ENCODE results near the gene KCNK17. TPM values are rescaled to one million over a fixed set of nuclear protein-coding genes. Genes with fewer than 3 reads are reported as not detected.

The KCNK17 gene
- total and polyA plus RNA-seq, 7 donors: 0.17 to 1.4 (median 1.1) TPM; not detected in 4

DNA sequence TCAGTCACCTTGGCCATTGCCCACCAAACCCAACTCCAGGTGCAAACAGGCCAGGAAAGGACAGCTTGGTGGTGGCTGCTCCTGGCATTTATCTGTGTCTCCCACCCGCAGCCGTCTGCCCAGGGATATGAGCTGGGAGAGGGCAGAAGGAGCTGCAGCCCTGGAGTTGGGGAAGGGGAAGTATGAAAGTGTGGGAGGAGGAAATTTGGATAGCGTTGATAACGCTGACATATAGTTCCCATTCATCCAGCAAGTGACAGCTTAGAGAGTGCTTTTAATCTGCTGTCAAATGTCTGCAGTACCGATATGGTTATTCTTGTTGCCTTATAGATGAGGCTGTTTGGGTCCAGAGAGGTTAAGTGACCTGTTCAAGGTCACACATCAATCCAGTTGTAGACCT lies 7.5 kb upstream of the KCNK17 start:
- Histone ChIP-seq H3K4me1 (no peaks in the 10 kb centered on the region), H3K27ac (no peak overlapping the region), H3K9me3 (no peaks in the 10 kb centered on the region), H3K36me3 (no peaks in the 10 kb centered on the region), H3K27me3 (no peaks in the 10 kb centered on the region), H3K4me3 (no peak overlapping the region)
- intact Hi-C loops (cut with DNase I): no loop called here
- TF ChIP-seq EP300 (IDR thresholded peaks at IDR 0.05): no peak
- TF ChIP-seq, protein P1, sequence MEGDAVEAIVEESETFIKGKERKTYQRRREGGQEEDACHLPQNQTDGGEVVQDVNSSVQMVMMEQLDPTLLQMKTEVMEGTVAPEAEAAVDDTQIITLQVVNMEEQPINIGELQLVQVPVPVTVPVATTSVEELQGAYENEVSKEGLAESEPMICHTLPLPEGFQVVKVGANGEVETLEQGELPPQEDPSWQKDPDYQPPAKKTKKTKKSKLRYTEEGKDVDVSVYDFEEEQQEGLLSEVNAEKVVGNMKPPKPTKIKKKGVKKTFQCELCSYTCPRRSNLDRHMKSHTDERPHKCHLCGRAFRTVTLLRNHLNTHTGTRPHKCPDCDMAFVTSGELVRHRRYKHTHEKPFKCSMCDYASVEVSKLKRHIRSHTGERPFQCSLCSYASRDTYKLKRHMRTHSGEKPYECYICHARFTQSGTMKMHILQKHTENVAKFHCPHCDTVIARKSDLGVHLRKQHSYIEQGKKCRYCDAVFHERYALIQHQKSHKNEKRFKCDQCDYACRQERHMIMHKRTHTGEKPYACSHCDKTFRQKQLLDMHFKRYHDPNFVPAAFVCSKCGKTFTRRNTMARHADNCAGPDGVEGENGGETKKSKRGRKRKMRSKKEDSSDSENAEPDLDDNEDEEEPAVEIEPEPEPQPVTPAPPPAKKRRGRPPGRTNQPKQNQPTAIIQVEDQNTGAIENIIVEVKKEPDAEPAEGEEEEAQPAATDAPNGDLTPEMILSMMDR (IDR thresholded peaks at IDR 0.05): no peak
- no peak for TF ChIP-seq POLR2AphosphoS5 (IDR thresholded peaks at IDR 0.05)
- no peak for TF ChIP-seq POLR2A (IDR thresholded peaks at IDR 0.05)
- WGBS, 2 donors: 67 to 73% methylated on average over 5 of the region's 5 CpGs
- no peak for DNase-seq

DNA sequence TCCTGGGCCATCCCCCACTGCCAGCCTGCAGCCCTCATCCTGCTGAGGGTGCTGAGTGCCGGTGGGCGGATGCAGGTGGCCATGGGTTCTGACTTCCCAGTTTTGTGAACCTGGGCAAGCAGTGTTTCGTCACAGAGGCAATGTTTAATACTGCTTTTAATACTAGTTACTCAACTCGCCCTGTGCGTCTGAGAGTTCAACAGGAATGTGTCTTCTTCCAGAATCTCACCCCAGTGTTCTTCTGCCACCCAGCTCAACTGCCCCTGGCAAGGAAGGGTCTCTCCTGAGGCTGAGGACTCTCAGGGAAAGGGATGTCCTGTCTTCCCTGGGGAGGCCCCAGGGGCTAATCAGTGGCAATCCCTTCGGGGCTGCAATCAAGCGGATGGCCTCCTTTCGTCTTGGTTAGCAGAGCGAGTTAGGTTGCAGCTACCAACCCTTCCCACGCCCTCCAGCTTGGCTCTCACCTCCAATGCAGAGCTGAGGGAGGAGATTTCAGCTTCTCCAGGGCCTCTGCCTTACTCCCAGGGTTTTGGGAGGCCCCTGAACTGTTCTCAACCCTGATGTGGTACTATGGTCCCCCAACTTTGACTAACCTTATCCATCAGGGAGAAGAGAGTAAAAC lies 6.3 kb upstream of the KCNK17 start:
- no peak for DNase-seq
- no peak overlapping the region for H3K4me3 ChIP-seq
- 63 to 75% methylated on average over 10 of the region's 10 CpGs for WGBS, 2 donors
- H3K27ac ChIP-seq: no peak overlapping the region
- TF ChIP-seq, protein P1 (IDR thresholded peaks at IDR 0.05): no peak
- TF ChIP-seq POLR2AphosphoS5 (IDR thresholded peaks at IDR 0.05) (no peak), POLR2A (IDR thresholded peaks at IDR 0.05) (no peak), EP300 (IDR thresholded peaks at IDR 0.05) (no peak)
- intact Hi-C loops (cut with DNase I): no loop called here
- H3K27me3 ChIP-seq: peaks cover 0 to 3% (median 0%) of the 10 kb centered on the region in 3 donors
- no peaks in the 10 kb centered on the region for H3K36me3 ChIP-seq
- H3K4me1 ChIP-seq: no peaks in the 10 kb centered on the region
- no peaks in the 10 kb centered on the region for H3K9me3 ChIP-seq

DNA sequence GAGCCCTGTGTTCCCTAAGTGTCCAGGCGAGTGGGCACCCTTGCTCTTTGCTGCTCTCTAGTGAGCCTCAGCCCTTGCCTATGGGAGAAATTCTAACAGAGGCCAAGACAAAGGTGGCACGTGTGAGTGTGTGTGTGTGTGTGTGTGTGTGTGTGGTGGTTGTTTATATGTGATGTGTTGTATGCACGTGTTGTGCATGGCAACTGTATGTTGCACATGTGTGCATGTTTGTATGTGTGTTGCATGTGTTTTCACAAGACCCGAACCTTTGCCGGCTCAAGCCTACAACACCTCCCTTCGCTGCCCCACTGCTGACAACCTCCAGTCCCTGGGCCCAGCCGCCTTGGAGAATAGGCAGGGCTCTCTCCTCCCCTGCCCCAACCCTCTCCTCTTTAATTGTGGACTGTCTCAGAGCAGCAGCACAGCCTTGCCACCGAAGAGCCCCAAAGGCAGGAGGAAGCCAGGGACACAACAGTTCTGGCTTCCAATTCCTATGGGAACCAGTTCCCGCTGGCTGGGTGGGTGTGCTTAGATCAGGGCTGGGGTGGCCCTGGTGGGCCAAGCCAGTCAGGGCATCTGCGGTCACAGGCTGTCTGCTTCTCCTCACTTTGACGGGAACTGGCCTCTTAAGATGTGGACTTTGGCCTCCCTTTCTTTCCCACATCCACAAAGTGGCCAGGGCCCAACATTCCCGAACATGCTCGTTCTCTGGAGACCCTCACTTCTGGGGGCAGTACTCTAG lies 5.6 kb upstream of the KCNK17 start:
- Histone ChIP-seq H3K4me3 (no peak overlapping the region), H3K27ac (no peak overlapping the region), H3K4me1 (no peaks in the 10 kb centered on the region), H3K9me3 (no peaks in the 10 kb centered on the region), H3K27me3 (peaks cover under 1 to 9% (median 1%) of the 10 kb centered on the region in 3 donors), H3K36me3 (no peaks in the 10 kb centered on the region)
- TF ChIP-seq POLR2AphosphoS5 (IDR thresholded peaks at IDR 0.05) (no peak), EP300 (IDR thresholded peaks at IDR 0.05) (no peak), POLR2A (IDR thresholded peaks at IDR 0.05) (no peak)
- TF ChIP-seq, protein P1 (IDR thresholded peaks at IDR 0.05): no peak
- intact Hi-C loops (cut with DNase I): no loop called here
- no peak for DNase-seq
- 65 to 73% methylated on average over 13 of the region's 13 CpGs for WGBS, 2 donors

DNA sequence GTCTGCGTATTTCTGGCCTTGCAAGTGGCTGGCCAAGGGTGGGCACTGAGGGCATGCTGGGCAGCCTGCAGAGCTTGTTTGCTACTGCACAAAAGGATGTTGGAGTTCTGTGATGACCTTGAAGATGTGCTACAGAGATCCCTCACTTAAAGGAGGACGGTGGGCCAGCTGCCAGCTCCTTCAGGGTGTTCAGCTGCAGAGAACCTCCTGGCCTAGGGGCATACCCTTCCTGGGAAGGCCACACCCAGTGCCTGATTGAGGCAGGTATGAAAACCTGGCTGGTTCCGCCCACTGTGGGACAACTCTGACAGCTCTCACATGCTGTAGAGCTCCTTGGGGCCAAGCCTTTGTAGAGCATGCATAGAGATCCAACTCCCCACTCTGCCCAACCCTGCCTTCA lies 3.0 kb upstream of the KCNK17 start:
- DNase-seq: no peak
- intact Hi-C loops (cut with DNase I): no loop called here
- Histone ChIP-seq H3K4me1 (peaks cover 0 to 19% (median 15%) of the 10 kb centered on the region in 4 donors), H3K9me3 (no peaks in the 10 kb centered on the region), H3K27me3 (peaks cover 21 to 35% (median 26%) of the 10 kb centered on the region in 3 donors), H3K36me3 (no peaks in the 10 kb centered on the region), H3K27ac (no peak overlapping the region), H3K4me3 (no peak overlapping the region)
- TF ChIP-seq POLR2A (IDR thresholded peaks at IDR 0.05) (no peak), EP300 (IDR thresholded peaks at IDR 0.05) (no peak), POLR2AphosphoS5 (IDR thresholded peaks at IDR 0.05) (no peak)
- TF ChIP-seq, protein P1 (IDR thresholded peaks at IDR 0.05): no peak
- 78 to 85% methylated on average over 3 of the region's 3 CpGs for WGBS, 2 donors

All from sigmoid colon (tissue), 7 donors.